ENCODE results near the gene EXOC6B. TPM values are rescaled to one million over a fixed set of nuclear protein-coding genes. Genes with fewer than 3 reads are reported as not detected.
"Not testable (repeated sequence)": the region's sequence is repeated elsewhere in the genome, so short reads cannot be mapped to it uniquely, and the experiment has no call there.

The EXOC6B gene
- total and polyA plus RNA-seq, 3 donors from 2014 or later = 27.7 to 45.2 (median 31.7) TPM

GRCh38 chr2:72603481-72603880, 222.4 kb downstream of the EXOC6B start:
- Histone ChIP-seq H3K36me3 (ENCODE audit: low read depth, missing control alignments) (no peaks in the 10 kb centered on the region), H3K27me3 (no peaks in the 10 kb centered on the region), H3K4me3 (no peak overlapping the region), H3K27ac (no peak overlapping the region), H3K4me1 (peaks cover 8% of the 10 kb centered on the region), H3K9me3 (no peaks in the 10 kb centered on the region)
- DNase-seq = no peak
- WGBS, 2 donors = 55 to 65% methylated on average over 2 of the region's 2 CpGs
- intact Hi-C loops (cut with DNase I; ENCODE audit: low total_unique reads) = no loop called here
- TF ChIP-seq, protein P1, sequence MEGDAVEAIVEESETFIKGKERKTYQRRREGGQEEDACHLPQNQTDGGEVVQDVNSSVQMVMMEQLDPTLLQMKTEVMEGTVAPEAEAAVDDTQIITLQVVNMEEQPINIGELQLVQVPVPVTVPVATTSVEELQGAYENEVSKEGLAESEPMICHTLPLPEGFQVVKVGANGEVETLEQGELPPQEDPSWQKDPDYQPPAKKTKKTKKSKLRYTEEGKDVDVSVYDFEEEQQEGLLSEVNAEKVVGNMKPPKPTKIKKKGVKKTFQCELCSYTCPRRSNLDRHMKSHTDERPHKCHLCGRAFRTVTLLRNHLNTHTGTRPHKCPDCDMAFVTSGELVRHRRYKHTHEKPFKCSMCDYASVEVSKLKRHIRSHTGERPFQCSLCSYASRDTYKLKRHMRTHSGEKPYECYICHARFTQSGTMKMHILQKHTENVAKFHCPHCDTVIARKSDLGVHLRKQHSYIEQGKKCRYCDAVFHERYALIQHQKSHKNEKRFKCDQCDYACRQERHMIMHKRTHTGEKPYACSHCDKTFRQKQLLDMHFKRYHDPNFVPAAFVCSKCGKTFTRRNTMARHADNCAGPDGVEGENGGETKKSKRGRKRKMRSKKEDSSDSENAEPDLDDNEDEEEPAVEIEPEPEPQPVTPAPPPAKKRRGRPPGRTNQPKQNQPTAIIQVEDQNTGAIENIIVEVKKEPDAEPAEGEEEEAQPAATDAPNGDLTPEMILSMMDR (IDR thresholded peaks at IDR 0.05) = no peak
- no peak for TF ChIP-seq POLR2A (IDR thresholded peaks at IDR 0.05)

GRCh38 chr2:72602711-72603110, 223.1 kb downstream of the EXOC6B start:
- H3K9me3 ChIP-seq = no peaks in the 10 kb centered on the region
- H3K4me1 ChIP-seq = peaks cover 8% of the 10 kb centered on the region
- no peak overlapping the region for H3K27ac ChIP-seq
- H3K4me3 ChIP-seq = no peak overlapping the region
- DNase-seq = no peak
- 76 to 79% methylated on average over 3 of the region's 3 CpGs for WGBS, 2 donors
- TF ChIP-seq POLR2A (IDR thresholded peaks at IDR 0.05) = no peak
- TF ChIP-seq, protein P1 (IDR thresholded peaks at IDR 0.05) = no peak
- no peaks in the 10 kb centered on the region for H3K36me3 ChIP-seq (ENCODE audit: low read depth, missing control alignments)
- H3K27me3 ChIP-seq = no peaks in the 10 kb centered on the region
- intact Hi-C loops (cut with DNase I; ENCODE audit: low total_unique reads) = no loop called here

- TF ChIP-seq POLR2A (IDR thresholded peaks at IDR 0.05) = no peak
- TF ChIP-seq, protein P1 (IDR thresholded peaks at IDR 0.05) = no peak
- Histone ChIP-seq H3K4me3 (no peak overlapping the region), H3K4me1 (peaks cover 8% of the 10 kb centered on the region), H3K9me3 (no peaks in the 10 kb centered on the region), H3K36me3 (ENCODE audit: low read depth, missing control alignments) (no peaks in the 10 kb centered on the region), H3K27ac (no peak overlapping the region), H3K27me3 (no peaks in the 10 kb centered on the region)
- DNase-seq = no peak
- intact Hi-C loops (cut with DNase I; ENCODE audit: low total_unique reads) = no loop called here
- 84 to 91% methylated on average over 1 of the region's 1 CpG for WGBS, 2 donors
Observed at GRCh38 chr2:72602095-72602494, 223.7 kb downstream of the EXOC6B start.

DNA sequence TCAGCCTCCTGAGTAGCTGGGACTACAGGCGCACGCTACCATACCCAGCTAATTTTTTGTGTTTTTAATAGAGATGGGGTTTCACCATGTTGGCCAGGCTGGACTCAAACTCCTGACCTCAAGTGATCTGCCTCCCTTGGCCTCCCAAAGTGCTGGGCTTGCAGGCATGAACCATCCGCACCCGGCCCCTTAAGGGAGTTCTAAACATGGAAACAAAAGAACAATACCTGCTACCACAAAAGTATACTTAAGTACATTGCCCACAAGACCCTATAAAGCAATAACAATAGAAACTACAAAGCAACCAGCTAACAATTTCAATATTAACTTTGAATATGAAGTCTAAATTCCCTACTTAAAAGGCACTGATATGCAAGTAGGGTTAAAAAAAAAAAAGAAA, 242.0 kb downstream of the EXOC6B start:
- H3K4me1 ChIP-seq; DNase-seq; H3K36me3 ChIP-seq (ENCODE audit: low read depth, missing control alignments); H3K4me3 ChIP-seq; H3K9me3 ChIP-seq; intact Hi-C loops (cut with DNase I; ENCODE audit: low total_unique reads); H3K27me3 ChIP-seq; H3K27ac ChIP-seq: not testable (repeated sequence)
- 91 to 92% methylated on average over 4 of the region's 4 CpGs for whole genome bisulfite sequencing, 2 donors

GRCh38 chr2:72583376-72583775, 242.5 kb downstream of the EXOC6B start:
- WGBS, 2 donors = 31 to 32% methylated on average over 1 of the region's 1 CpG
- intact Hi-C loops (cut with DNase I; ENCODE audit: low total_unique reads) = no loop called here

More at GRCh38 chr2:72583376-72583775, 242.5 kb downstream of the EXOC6B start:
- no peak overlapping the region for H3K27ac ChIP-seq
- H3K27me3 ChIP-seq = no peaks in the 10 kb centered on the region
- no peak overlapping the region for H3K4me3 ChIP-seq
- no peaks in the 10 kb centered on the region for H3K36me3 ChIP-seq (ENCODE audit: low read depth, missing control alignments)
- DNase-seq = no peak
- H3K9me3 ChIP-seq = no peaks in the 10 kb centered on the region
- no peaks in the 10 kb centered on the region for H3K4me1 ChIP-seq
- TF ChIP-seq, protein P1 (IDR thresholded peaks at IDR 0.05) = no peak
- no peak for TF ChIP-seq POLR2A (IDR thresholded peaks at IDR 0.05)
